NCI-H2196 treated with DMSO at 0.1 percent for 48 hours (cell line): Measurements from ENCODE around the gene TCF7L2.

Experiments used
- DNase-seq: peaks from one replicate; lab custom pipeline; 2025; ENCODE audit not compliant: unreplicated experiment; lab: John Stamatoyannopoulos, UW

Gene TCF7L2

GRCh38 chr10:113115556-113115955, 165.5 kb downstream of the TCF7L2 start:
- DNase-seq: no peak

GRCh38 chr10:113118882-113119281, 168.8 kb downstream of the TCF7L2 start:
- DNase-seq: no peak

DNA sequence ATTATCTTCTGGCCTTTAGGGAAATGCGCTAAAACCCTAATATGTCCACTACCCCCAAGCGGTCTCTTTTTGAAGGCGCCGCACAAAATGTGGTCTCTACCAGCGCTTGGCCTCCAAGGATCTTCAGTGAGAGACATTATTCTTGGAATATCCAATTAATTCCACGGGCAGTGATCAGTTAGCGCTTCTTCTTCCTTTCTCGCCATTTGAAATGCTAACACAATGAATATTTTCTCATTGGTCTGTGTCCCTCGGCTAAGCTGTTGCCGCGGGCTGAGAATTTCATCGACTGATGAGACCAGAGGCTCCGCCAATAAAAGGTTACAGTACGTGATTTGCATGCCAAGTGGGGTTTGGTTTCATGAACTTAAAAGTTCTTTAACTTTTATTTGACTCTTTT, 169.8 kb downstream of the TCF7L2 start:
- DNase-seq: no peak

DNA sequence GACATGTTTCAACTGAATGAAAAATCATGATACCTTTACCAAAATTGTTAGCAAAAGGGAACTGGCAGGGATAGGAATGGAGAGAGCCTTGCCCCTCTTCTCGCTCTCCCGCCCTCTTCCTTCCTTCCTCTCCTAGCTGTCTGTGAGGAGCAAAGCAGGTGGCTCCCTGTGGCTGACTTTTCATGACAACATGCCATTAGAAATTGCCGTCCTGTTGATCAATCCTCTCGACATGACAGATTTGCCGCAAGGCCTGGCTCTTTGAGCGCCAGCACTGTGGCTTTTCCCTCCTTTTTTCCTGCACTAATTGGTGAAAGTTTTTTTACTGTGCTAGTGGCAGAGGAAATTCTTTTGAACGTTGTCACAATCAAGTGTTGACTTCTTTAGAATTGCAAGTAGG, 171.1 kb downstream of the TCF7L2 start:
- no peak for DNase-seq

DNA sequence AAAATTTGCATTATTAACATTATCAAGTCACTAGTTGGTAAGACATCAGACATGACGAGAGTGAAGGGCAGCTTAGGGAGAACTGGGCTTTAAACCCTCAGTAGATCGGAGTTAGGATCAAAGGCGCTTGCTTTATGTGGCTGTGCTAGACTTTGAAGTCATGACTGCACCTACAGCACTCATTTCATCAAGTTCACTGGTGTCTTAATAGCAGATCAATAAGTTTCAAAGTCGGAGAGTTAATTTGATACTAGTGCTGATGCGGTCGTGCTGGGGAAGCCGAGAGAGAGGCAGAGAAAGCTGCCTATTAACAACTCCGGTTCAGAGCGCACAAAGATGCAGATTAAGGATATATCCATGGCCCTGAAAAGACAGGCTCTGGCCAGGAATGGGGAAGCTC, 172.9 kb downstream of the TCF7L2 start:
- DNase-seq: no peak

GRCh38 chr10:113124724-113125123, 174.7 kb downstream of the TCF7L2 start:
- DNase-seq: no peak

- DNase-seq: no peak
Observed at GRCh38 chr10:113125612-113126011, 175.6 kb downstream of the TCF7L2 start.

DNA sequence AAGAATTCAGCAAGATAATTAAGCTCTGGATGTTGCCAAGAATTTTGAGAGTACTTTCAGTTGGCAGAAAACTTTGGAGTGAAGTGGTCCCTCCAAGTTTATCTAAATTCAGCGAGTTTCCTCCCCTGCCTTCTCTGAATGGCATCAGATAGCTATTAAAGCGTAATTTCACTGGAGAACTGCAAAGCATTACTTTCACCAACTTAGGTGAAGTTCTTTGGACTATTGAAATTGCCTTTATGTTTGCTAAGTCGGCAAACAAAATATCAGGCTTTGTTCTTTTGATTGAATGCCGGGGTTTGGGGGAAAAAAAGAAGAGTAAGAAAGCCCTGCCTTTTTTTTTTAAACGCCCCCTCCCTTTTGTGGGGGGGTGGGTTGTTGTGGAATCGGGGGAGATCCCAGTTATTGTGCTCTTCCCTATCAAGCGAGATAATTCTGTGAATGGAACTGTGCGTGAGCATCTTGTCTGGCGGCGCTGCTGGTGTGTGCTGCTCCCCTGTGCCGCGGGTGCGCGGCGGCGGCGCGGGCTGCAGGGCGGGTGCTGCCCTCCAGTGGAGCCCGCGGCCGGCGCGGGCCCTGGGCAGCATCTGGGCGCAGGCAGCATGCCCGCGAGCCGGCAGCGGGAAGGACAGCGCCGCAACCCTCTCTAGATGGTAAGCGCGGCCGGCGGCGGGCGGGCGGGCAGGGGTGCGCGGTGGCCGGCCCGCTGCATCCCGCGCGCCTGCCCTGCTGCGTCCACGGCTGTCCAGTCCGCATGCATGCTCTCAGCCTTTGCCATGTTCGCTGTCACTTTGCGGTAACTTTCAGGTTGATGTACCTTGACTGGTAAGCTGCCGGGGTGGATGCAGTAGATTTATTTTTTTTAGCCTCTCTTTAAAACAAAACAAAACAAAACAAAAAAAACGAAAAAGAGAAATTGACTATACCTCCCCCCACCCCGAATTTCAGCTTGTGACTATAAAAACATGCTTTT, 176.5 kb downstream of the TCF7L2 start:
- peak; percentile 19 for DNase-seq

DNA sequence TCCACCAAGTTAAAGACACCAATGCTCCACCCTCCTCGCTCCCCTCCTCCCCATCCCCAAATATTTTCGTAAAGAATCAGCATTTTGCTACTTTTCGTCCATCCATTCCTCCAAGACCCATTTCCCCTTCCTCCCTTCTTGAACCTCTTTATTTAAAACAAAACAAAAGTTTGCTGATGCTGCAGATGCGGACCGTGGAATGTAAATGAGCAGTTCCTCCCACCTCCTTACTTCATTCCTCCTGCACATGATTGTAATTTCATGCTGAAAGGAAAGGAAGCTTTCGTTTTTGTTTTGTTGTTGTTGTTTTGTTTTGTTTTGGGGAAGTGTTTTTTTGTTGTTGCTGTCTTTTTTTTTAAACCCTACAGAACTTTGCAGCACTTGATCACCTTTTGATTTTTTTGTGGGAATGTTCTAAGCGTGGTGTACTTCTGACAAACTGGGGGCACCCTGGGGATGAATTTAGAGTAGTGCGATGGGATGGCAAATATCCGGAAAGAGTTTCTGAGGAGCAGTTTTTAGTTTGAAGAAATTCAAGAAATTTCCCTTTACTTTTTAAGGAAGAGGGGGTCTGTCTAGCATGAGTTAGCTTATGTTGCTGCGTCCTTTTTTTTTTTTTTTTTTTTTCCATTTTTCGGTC, 177.3 kb downstream of the TCF7L2 start:
- no peak for DNase-seq

DNA sequence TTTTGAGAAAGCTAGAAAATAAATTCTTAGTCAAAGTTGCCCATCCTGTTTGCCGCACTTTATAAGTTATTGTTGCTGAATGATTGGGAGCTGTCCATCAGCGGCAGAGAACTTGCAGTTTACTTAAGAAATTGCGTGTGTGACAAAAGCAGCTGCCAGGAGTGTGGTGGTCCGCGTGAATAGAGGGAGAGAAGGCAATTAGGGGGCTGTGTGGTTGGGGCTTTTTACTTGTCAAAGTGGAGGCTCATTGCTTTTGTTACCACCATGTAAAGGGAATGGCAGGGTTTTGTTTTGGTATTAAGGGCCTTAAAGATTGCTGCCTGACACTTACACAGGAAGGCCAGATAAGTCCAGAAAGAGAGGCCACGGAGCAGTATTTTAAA, 177.8 kb downstream of the TCF7L2 start:
- no peak for DNase-seq

- DNase-seq: no peak
Observed at GRCh38 chr10:113128450-113129070, 178.5 kb downstream of the TCF7L2 start.

DNA sequence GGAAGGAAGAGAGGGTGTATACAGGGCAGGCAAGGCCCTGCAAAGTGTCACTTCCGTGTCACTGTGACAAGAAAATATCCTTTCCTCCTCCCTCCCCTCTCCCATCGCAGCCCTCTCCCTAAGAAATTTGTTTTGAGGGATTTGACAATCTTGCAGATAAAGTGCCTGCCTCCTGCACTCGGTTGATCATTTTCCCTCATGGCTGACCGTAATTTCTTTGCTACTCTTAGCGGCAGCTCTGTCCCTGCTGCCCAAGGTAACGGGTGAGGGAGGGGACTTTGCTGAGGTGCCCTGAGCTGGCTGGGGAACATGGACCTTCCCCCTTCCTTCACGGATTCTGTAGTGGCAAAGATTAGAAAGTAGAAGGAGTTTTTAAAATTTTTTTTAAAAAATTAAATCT, 179.1 kb downstream of the TCF7L2 start:
- no peak for DNase-seq

- no peak for DNase-seq
Observed at GRCh38 chr10:113130014-113130641, 180.1 kb downstream of the TCF7L2 start.

GRCh38 chr10:113131613-113132261, 181.7 kb downstream of the TCF7L2 start:
- DNase-seq: no peak

DNA sequence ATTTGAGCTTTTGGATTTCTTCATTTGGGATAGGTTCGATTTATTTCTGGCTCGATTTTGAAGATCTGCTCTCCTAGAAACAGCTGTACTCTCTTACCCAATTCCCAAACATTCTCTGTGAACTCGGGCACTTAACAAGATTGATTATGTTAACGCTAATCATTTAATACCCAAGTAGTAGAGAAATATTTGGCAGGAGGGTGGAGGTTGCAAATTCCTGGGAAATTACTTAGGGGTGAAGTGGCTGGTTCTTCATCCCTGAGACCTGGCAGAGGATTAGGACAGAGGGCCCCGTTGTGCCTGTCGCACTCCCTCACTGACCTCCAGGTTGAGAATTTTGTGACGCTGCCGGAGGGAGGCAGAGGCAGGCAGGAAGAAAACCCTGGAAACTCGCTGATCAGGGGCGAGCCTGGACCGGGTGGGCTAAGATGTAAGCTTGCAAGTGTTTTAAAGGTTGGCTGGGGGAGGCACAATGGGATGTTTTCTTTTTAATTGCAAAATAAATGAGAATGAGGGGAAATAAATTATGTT, 182.6 kb downstream of the TCF7L2 start:
- no peak for DNase-seq

GRCh38 chr10:113133497-113134115, 183.6 kb downstream of the TCF7L2 start:
- DNase-seq: no peak

DNA sequence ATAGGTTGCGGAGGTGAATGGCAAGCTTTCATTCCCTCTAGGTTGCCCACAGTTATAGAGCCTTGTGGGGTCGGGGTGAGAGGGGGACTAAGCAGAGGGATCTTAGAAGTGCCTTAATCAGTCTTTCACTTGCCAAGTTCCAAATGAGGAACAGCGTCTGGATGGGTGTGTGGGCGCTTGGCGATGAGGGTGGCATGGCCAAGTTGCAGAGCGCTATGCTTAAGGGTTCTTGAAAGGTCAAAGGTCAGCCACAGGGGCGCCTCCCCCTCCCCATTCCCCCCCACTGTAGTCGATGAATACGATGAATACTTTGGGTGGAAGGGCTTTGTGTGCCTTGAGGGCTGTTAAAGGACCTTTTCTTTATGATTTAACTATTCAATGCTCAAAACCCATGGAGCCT, 185.0 kb downstream of the TCF7L2 start:
- DNase-seq: no peak

DNA sequence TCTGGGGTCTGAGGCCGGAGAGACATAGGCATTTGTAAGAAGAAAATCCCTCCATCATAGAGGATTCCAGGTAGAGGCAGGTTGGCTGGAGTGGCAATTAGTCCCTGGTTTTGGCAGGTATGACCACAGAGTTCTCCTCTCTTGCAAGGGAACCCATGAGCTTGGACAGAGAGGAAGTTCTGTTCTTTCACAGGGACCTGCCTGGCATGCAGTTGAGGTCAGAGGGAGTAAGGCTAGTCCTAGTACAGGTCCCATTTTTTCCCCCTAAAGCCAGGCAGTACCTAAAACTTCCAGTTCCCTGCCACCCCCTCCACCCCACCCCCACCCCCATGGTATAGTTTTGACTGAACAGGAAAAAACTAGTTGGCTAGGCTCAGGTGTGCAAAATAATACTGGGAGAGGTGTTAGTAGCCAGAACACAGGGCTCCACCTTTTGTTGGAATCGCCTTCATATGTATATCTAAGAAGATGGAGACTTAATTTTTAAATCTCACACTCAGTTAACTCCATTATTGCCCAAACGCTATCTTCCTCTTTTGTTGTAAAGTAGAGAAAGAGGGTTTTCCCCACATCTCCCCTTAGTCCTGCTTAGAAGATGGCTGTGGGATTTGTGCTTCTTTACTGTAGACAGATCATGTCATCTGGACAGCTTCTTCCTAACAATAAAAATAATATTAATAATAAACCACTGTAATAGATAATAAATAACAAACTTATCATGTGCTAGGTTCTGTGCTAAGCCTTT, 188.1 kb downstream of the TCF7L2 start:
- DNase-seq: no peak

DNA sequence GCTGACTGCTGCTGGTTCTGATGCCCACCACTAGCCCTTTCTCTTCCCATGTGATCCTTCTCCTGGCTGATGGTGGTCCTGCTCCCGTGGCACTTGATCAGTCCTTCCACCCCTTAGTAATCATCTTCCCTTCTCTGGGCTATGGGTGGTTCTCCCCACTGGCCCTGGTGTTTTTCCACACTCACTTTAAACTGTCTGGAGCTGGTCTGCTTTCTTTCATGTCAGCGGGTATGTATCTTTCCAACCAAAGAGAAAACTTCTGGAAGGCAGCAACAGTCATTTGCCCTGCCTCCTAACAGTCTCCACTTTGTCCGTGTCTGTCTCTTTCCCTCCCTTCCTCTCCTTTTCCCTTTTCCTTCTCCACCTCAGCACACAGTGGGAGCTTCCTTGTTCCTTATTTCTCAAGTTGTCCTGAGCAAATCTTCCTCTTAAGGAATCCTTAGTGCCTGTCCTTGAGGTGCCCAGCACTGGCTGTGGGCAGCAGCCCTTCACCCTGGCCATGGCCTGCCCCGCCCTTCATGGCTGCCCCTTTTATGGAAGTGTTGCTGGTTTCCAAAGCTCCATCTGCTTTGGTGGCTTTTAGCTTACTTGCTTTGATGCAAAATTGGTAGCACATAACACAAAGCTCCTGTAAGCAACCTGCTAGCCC, 189.0 kb downstream of the TCF7L2 start:
- DNase-seq: no peak
